CD4-positive, alpha-beta T cell treated with Interleukin-4 for 1 hour (primary cell): ENCODE results near the gene OPRL1.

Experiments used
- DNase-seq, 2 donors: peaks; one replicate each; pipeline ENCODE4 v3.0.0-alpha.2; 2020 to 2022

Gene OPRL1

DNA sequence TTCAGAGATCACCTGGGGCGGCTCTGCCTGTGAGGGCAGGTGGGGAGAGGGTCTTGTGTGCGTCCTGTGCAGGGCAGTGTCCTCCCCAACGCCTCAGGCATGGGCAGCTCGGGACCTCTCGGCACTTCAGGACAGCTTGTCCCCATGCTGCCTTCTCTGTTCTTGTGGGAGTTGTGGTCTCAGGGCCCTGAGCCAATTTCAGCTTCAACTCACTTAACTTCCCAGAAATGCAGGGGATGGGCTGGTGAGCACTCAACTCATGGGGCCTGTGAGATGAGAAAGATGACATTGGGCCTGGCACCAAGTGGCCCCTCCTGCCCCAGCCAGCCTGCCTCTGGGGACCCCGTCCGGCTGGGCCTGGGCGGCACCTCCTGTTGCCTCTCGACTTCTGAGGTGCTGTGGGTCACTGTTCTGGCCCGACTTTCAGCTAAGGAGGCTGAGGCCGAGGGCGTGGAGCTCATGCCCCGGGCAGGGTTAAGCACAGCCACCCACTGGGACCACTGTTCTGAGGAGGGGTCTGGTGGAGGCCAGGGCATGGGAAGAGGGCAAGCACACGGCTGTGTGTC lies 7.3 kb upstream of the OPRL1 start:
- no peak for DNase-seq

- DNase-seq = no peak
These were observed 6.3 kb upstream of the OPRL1 start for GRCh38 chr20:64073476-64074183.

DNA sequence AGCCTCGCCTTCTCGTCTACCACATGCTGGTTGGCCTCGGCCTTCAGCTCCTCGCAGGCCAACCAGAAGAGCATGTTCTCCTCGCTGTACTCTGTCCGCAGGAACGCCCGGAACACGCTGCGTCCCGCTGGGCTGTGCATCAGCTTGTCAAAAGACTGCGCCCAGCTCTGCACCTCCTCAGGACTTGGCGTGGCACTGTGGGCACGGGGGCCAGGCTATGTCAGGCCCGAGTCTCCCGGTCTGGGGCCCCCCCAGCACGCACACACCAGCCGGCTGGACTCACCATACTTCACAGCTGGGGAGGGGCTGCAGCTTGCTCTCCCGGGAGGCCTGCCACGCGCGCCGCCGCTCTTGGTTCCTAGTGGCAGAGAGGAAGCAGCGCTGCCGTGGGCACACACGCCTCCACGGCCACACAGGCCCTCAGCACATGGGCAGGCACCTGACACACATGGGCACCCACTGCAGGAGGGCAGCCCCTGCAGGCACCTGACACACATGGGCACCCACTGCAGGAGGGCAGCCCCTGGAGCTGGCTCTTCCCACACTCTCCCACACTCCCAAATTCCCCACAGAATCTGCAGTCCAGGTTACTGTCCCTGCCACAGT lies 5.6 kb upstream of the OPRL1 start:
- no peak for DNase-seq

- DNase-seq = no peak
These were observed 4.9 kb upstream of the OPRL1 start for GRCh38 chr20:64074963-64075362.

DNA sequence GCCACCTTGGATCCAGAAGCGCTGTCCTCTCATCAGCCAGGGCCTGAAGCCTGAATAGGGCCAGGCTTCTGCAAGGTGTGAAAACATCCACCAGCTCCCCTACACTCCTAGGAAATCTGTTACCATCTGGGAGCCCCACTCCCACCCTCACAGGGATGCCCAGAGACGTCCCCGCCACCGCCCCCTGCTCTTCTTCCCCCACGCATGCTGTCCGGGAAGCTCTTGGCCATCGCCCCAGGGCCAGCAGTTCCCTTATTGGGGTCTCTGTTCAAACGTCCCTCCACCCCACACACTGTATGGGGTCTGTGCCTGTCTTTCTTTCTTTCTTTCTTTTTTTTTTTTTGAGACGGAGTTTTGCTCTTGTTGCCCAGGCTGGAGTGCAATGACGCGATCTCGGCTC lies 4.3 kb upstream of the OPRL1 start:
- no peak for DNase-seq

- no peak for DNase-seq
These were observed 3.6 kb upstream of the OPRL1 start for GRCh38 chr20:64076061-64076997.

DNA sequence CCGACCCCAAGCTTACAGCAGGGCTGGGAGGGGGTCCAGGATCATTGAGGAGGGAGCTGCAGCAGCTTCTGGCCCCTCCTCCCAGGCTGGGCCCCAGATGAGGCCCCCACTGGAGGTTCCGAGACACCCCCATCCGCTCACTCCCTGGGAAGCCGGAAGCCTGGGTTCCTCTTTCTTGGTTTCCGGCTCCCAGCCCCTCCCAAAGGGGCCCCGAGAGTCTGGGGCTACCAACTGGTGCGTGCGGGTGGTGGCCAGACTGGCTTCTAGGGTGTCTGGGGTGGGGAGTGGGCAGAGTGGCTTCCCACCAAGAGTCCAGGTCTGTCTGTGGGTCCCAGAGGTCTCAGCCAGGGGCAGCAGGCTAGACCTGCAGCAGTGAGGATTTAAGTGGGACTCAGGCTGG lies 2.8 kb upstream of the OPRL1 start:
- DNase-seq = peak in 1 of 2 donors; percentile 63

- DNase-seq = no peak
These were observed 2.4 kb upstream of the OPRL1 start for GRCh38 chr20:64077541-64077875.

- peak; percentile 64 to 66 for DNase-seq
These were observed 1.9 kb upstream of the OPRL1 start for GRCh38 chr20:64077876-64078551.

GRCh38 chr20:64078934-64079272 lies 979 bp upstream of the OPRL1 start:
- no peak for DNase-seq

DNA sequence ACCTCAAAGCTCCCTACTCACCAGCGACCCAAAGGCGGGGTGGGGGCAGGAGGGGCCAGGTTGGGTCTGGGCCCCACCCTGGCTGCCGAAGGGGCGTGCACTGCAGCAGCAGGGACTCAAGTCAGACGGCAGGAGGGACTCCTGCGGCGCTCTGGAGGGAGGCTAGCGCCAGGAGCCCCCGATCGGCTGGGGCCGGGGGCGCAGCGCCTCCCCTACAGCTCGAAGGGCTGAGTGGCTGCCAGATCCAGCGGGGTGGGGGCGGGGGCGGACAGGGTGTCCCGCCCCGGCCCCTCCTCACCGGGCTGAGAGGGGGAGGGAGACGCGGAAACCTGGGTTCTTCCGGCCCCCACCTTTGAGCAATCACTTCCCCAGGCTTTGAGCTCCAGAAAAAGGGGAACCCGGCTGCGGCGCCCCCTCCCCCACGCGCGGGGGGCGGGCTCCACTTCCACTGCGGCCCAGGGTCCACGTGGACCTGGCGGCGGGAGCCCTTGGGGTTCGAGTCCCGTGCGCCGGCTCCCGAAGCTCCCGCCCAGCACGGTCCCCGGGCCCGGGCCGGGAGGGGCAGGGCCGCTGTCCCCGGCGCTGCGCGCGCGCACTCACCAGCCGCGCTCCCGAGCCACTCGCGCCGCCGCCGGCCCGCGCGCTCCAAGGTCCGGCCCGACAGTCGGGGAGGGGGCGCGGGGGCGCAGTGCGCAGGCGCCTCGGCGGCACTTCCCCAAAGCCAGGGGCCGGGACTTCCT lies 439 bp upstream of the OPRL1 start, which contains the start of gene RGS19:
RGS19 (minus strand) TSS at position 246 of the 740 bp plus-strand sequence. CDS start 2,632 bp downstream, outside the sequence.
- DNase-seq = peak; percentile 79 to 87

GRCh38 chr20:64080813-64081623 lies 1.1 kb downstream of the OPRL1 start:
- no peak for DNase-seq

DNA sequence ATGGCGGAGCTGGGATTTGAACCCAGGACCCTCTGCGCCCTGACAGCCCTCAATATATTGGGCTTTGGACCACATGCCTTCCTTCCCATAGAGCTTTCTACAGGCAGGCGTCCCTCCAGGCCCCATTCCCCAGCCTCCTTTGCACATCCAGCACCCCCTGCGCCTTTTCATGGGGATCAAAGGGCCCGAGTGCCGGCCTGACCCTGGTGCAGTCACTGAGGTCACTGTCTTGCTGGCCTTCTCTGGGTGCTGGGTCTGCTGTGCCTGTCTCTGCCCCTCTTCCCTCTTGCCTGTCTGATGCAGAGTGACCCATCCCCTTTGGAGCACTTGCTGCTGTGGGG lies 1.7 kb downstream of the OPRL1 start:
- no peak for DNase-seq

DNA sequence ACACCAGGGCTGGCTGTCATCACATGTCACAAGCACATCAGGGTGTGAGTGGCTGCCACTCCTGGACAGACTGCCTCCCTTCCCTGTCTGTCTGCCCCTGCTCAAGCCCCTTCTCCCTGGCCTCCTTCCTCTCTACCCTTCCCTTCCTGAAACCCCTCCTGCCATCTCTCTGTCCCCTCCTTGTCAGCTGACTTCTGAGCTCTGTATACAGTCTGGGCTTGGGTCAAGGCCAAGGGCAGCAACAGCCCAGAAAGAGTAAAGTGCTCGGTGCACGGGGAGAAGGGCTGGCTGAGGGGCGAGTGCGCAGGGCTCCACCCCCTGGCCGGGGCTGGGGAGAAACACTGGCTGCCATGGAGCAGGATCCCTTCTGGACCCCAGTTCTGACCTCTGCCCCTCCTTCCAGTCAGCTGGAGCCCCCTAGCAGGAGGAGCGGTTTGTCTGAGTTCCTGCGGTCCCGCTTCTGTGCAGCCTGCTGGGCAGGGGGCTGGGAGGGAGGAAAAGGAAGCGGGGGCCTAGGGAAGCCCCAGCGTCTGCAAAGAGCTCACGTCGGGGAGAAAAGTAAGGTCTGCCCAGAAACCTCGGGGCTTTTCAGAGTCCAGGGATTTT lies 2.3 kb downstream of the OPRL1 start:
- no peak for DNase-seq

GRCh38 chr20:64082820-64083377 lies 3.0 kb downstream of the OPRL1 start:
- DNase-seq = no peak

DNA sequence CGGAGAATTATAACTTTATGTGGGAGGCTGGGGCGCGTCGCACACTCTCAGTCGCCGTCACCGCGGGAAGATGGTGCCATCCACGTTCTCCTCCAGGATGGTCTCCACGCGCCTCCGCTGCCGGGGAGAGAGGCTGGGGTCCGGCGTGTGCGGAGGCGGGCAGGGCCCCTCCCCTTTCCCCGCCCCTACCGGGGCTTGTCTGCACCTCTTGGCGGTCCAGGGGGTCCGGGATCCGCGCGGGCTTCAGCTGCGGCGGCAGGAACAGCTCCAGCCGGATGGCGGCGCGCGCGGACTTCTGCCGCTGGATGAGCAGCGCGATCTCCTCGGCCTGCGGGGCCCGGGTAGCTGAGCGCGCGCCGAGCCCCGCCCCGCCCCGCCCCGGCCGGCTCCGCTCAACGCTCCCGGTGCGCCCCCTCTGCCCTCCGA lies 3.5 kb downstream of the OPRL1 start:
- DNase-seq = peak; percentile 72 to 76

- DNase-seq = no peak
These were observed 4.2 kb downstream of the OPRL1 start, which contains the start of gene LKAAEAR1 for GRCh38 chr20:64083804-64084684. Gene LKAAEAR1 (minus strand): TSS chr20:64084398. CDS start chr20:64084219, 179 bp downstream.

DNA sequence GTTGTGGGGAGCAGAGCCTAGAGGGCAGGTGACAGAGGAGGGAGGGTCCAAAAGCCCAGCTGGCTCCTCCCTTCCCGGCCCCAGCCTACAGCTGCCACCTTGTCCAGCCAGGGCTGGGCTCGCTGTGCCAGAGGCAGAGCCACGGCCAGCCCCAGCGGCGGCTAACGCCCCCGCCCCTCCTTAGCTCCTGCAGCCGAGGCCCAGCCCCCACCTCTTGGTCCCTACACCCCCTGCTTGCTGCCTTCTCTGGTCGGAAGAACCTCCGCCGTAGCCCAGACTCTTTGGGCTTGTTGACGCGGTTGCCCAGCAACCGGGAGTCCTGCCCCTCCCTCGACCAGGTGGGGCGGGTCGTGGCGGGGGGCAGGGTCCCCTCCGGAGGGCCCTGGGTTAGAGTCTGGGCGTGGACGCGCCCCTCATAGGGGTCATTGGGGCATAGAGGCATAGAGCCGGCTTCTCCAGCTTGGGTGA lies 4.8 kb downstream of the OPRL1 start:
- peak in 1 of 2 donors; percentile 40 for DNase-seq

DNA sequence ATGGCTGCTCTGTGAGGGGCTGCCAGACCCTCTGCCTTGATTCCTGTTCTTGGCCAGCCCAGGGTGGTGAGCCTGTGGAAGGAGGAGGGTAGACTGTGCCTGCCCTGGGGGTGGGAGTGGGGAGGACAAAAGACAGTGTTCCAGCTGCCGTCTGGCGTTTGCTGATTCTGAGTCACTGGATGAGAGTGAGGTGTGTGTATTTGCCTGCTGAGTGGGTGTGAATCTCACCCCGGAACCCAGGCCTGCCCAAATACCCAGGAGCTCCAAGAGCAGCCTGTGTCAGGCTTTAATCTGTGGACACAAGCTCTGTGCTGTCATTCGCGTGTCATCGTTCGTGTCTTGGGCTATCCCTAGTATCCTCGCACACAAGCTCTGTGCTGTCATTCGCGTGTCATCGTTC lies 6.9 kb downstream of the OPRL1 start:
- DNase-seq = no peak
